ENCODE data around the gene RAB19.

The RAB19 gene

DNA sequence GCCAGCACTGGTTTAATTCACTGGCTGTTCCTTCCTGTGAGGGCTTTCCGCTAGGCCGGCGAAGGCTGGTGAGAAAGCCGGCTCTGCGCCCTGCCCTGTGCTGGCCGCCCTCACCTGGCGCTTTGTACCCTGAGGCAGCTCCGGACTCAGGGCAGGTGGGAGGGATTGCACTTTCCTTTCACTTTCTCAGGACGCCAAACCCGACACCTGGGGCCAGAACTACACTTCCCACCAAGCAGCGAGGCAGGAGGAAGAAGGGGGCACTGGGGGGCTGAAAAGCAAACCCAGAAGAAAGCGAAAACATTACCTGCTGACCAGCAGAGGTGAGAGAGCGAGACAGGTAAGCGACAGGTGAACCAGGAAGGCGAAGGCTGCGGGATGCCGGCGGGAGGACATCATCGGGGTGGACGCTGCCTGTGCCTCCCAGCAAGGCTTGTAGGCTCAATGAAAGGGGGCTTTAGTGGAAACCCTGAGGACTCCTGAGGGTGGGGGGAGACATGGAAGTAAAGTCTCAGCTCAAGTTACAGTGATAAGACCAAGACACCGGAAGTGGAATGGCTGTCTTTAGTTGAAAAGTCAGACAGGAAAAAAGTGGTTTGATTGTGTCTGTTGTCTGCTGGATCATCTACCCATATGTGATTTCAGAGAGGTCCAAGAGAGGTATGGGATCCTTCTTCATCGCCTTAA lies at the start of gene RAB19:
TSS of gene RAB19 (plus strand) at position 181 of the 687 bp plus-strand sequence. CDS start 3,589 bp downstream, outside the sequence.
- TF ChIP-seq, protein P1, sequence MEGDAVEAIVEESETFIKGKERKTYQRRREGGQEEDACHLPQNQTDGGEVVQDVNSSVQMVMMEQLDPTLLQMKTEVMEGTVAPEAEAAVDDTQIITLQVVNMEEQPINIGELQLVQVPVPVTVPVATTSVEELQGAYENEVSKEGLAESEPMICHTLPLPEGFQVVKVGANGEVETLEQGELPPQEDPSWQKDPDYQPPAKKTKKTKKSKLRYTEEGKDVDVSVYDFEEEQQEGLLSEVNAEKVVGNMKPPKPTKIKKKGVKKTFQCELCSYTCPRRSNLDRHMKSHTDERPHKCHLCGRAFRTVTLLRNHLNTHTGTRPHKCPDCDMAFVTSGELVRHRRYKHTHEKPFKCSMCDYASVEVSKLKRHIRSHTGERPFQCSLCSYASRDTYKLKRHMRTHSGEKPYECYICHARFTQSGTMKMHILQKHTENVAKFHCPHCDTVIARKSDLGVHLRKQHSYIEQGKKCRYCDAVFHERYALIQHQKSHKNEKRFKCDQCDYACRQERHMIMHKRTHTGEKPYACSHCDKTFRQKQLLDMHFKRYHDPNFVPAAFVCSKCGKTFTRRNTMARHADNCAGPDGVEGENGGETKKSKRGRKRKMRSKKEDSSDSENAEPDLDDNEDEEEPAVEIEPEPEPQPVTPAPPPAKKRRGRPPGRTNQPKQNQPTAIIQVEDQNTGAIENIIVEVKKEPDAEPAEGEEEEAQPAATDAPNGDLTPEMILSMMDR (IDR thresholded peaks at IDR 0.05; ENCODE audit: unreplicated experiment in 3 of 3): no peak
- peak within 1 kb of the TSS; percentile 76 to 84 (median 76) for H3K4me3 Mint-ChIP-seq
- peaks cover 5% of the 10 kb centered on the region for H3K36me3 Mint-ChIP-seq (ENCODE audit: low read depth)
- H3K27me3 Mint-ChIP-seq (ENCODE audit: low read depth): peaks cover 20% of the 10 kb centered on the region
- peaks cover 17% of the 10 kb centered on the region for H3K4me1 Mint-ChIP-seq
- no peaks in the 10 kb centered on the region for H3K9me3 Mint-ChIP-seq
- H3K27ac Mint-ChIP-seq: peak within 1 kb of the TSS; percentile 4 to 83 (median 17)

- Mint-ChIP-seq H3K9me3 (peaks cover 4% of the 10 kb centered on the region), H3K4me1 (no peaks in the 10 kb centered on the region), H3K27me3 (ENCODE audit: low read depth) (no peaks in the 10 kb centered on the region), H3K27ac (no peak overlapping the region), H3K36me3 (ENCODE audit: low read depth) (peaks cover 70% of the 10 kb centered on the region), H3K4me3 (no peak overlapping the region)
- TF ChIP-seq, protein P1 (IDR thresholded peaks at IDR 0.05; ENCODE audit: unreplicated experiment in 3 of 3): no peak
Observed at GRCh38 chr7:140358024-140358411, 45.8 kb upstream of the RAB19 start.

DNA sequence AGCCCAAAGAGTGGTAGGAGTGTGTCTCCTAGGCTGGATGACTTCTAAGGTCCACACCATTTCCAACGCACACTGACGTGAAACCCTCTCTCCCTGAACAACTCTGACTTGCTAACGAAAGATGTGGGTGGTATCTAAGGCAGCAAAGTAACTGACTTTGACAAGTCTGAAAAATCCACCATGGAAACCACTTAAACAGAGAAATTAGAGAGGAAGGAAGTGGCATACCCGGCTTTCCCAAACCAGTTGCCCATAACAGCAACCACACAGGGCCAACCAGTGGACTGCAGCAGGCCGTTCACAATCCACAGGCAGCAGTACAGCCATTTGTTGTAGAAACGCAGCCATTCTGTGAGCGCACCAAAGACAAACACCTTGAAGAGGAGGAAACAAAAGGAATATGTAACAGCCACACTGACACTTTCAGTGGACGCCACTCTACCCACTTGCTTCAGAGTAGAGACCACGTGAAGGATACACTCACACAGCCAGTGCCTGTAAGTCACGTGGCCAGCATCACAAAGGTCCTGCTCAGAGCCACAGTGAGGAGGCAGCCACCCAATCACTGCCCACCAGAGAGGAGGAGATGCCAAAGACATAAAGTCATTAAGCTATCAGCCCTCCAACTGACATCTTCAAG lies 45.3 kb upstream of the RAB19 start:
- no peak overlapping the region for H3K4me3 Mint-ChIP-seq

GRCh38 chr7:140360697-140361229 lies 43.1 kb upstream of the RAB19 start:
- no peaks in the 10 kb centered on the region for H3K27me3 Mint-ChIP-seq (ENCODE audit: low read depth)
- TF ChIP-seq, protein P1 (IDR thresholded peaks at IDR 0.05; ENCODE audit: unreplicated experiment in 3 of 3): no peak
- no peak overlapping the region for H3K4me3 Mint-ChIP-seq
- no peak overlapping the region for H3K27ac Mint-ChIP-seq
- H3K36me3 Mint-ChIP-seq (ENCODE audit: low read depth): peaks cover 69% of the 10 kb centered on the region
- no peaks in the 10 kb centered on the region for H3K4me1 Mint-ChIP-seq
- peaks cover 6% of the 10 kb centered on the region for H3K9me3 Mint-ChIP-seq

More for the DNA sequence above, 45.3 kb upstream of the RAB19 start:
- Mint-ChIP-seq H3K9me3 (peaks cover 4% of the 10 kb centered on the region), H3K36me3 (ENCODE audit: low read depth) (peaks cover 67% of the 10 kb centered on the region), H3K4me1 (no peaks in the 10 kb centered on the region), H3K27ac (no peak overlapping the region), H3K27me3 (ENCODE audit: low read depth) (no peaks in the 10 kb centered on the region)
- TF ChIP-seq, protein P1 (IDR thresholded peaks at IDR 0.05; ENCODE audit: unreplicated experiment in 3 of 3): no peak

- no peaks in the 10 kb centered on the region for H3K4me1 Mint-ChIP-seq
- TF ChIP-seq, protein P1 (IDR thresholded peaks at IDR 0.05; ENCODE audit: unreplicated experiment in 3 of 3): no peak
- H3K36me3 Mint-ChIP-seq (ENCODE audit: low read depth): peaks cover 53% of the 10 kb centered on the region
- no peak overlapping the region for H3K4me3 Mint-ChIP-seq
- H3K27me3 Mint-ChIP-seq (ENCODE audit: low read depth): no peaks in the 10 kb centered on the region
- peaks cover 6% of the 10 kb centered on the region for H3K9me3 Mint-ChIP-seq
- peak overlapping the region in 1 of 3 experiments; percentile 69 for H3K27ac Mint-ChIP-seq
Observed at GRCh38 chr7:140364819-140365218, 39.0 kb upstream of the RAB19 start.

All from nephron (organoid).